NCI-H774 (cell line): ENCODE measurements around the gene ITM2C.

Source experiments
- DNase-seq: peaks from one replicate; lab custom pipeline; 2025; lab: John Stamatoyannopoulos, UW

ITM2C gene

GRCh38 chr2:230872968-230873660 is 8.4 kb downstream of the ITM2C start:
- DNase-seq = no peak

DNA sequence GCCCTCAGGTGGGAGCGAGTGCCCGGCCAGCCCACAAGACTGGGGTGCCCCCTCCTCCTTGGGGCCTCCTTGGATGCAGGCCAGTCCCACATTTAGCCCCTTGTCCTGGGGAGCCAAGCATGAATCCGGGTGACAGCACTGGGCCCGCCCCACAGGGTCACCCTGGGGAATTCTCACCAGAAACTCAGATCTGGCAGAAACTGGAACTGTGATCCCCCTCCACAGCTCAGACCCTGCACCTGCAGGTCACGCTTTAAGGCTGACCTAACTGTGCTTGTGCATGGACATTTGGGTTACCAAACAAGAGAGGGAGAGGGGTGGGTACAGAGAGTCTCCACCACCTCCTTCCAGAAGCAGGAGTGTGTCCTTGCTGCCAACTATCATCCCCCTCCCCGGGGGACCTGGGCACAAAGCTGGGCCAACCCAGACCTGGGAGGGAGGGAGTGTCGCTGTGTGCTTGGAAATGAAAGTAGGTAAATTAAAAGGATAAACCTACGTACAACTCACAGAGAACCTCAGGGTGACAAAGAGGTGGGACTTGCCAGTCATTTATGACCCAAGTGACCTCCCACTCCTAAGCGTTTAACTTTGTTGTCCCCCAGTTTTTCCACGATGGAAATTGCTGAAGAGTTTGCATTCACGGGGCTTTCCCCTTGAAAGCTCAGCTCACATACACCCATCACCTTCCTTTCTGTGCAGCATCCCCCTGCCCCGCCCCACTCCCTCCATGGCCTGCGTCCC is 9.1 kb downstream of the ITM2C start:
- no peak for DNase-seq

GRCh38 chr2:230874456-230874855 is 9.7 kb downstream of the ITM2C start:
- no peak for DNase-seq

GRCh38 chr2:230874876-230875275 is 10.1 kb downstream of the ITM2C start:
- DNase-seq = no peak

GRCh38 chr2:230875347-230876315 is 10.9 kb downstream of the ITM2C start:
- DNase-seq = no peak

- no peak for DNase-seq
These were observed 12.5 kb downstream of the ITM2C start for GRCh38 chr2:230877116-230877758.

- no peak for DNase-seq
These were observed 13.2 kb downstream of the ITM2C start for GRCh38 chr2:230877759-230878598.

DNA sequence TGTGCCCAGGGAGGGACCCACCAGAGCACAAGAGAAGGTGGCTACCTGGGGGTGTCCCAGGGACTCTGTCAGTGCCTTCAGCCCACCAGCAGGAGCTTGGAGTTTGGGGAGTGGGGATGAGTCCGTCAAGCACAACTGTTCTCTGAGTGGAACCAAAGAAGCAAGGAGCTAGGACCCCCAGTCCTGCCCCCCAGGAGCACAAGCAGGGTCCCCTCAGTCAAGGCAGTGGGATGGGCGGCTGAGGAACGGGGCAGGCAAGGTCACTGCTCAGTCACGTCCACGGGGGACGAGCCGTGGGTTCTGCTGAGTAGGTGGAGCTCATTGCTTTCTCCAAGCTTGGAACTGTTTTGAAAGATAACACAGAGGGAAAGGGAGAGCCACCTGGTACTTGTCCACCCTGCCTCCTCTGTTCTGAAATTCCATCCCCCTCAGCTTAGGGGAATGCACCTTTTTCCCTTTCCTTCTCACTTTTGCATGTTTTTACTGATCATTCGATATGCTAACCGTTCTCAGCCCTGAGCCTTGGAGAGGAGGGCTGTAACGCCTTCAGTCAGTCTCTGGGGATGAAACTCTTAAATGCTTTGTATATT is 14.0 kb downstream of the ITM2C start:
- no peak for DNase-seq

- no peak for DNase-seq
These were observed 14.6 kb downstream of the ITM2C start for GRCh38 chr2:230879271-230879882.

DNA sequence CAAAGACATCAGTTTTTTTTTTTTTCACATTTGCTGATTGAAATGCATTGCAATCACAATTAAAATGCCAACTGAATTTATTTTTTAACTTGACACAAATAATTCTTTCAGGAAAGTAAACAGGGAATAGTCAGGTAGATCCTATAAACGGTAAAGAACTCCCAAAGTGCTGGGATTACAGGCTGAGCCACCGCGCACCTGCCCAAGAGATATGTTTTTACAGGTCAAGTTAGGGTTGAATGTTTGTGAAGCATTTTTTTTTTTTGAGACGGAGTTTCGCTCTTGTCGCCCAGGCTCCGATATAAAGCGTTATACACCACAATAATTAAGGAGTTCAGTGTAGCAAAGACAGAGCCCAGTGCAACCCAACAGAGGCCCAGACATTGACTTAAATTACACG is 15.1 kb downstream of the ITM2C start:
- no peak for DNase-seq

GRCh38 chr2:230881840-230882239 is 17.1 kb downstream of the ITM2C start:
- DNase-seq = no peak

DNA sequence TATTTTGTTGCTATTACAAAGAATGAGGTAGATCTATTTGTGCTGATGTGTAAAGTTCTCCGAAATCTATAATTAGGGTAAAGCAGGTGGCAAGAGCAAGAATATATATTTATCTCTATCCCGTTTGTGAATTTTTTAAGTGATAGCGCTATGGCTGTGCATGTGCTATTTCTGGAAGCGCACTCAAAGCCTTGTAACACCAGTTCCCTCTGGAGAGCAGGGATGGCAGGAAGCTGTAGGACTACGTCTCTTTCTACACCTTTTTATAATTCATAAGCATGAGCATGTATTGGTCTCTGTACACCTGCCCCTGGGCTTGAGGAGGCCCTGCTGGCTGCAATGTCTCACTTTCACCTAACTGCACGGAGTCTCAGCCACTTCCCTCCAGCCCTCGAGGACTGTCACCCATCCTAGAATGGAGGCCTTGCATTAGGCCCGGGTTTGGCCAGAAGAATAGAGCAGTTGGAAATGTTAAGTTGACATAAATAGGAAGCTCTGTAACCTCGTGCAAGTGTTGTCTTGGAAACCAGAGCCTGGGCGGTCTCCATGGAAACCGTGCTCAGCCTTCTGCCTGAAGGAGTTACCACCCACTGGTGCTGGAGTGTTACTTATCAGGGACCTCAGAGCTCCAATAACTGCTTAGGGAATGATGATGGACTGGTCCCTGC is 20.9 kb downstream of the ITM2C start:
- no peak for DNase-seq

DNA sequence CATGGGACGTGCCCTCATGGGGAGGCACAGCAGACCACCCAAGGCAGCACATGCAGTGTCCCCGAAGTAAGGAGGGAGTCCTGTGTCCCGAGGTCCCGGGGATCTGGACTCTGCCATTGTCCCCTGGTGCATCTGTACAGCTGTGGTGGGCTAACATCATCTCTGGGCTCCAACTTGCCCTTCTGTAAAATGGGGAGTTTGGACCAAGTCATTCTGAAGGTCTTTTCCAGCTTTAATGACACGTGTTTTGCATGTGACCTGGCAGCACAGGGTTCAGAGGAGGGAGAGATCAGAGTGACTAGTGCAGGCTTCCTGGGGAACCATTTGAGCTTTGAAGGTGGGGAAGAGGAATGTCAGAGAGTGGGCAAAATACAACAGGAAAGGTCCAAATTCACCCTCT is 21.5 kb downstream of the ITM2C start:
- DNase-seq = no peak

GRCh38 chr2:230886671-230887071 is 21.9 kb downstream of the ITM2C start:
- no peak for DNase-seq

DNA sequence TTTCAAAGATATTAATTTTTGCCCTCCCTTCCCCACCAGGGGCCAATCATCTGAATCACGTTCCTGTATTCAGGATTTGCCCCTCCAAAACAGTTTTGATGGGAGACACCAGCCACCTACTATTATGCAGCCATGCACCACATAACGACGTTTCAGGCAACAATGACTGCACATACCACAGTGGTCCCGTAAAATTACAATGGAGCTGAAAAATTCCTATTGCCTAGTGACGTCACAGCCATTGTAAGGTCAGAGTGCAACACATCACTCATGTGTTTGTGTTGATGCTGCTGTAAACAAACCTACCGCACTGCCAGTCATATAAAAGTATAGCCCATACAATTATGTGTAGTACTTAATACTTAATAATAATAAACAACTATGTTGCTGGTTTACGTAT is 22.6 kb downstream of the ITM2C start:
- no peak for DNase-seq

GRCh38 chr2:230888824-230889400 is 24.2 kb downstream of the ITM2C start:
- no peak for DNase-seq

DNA sequence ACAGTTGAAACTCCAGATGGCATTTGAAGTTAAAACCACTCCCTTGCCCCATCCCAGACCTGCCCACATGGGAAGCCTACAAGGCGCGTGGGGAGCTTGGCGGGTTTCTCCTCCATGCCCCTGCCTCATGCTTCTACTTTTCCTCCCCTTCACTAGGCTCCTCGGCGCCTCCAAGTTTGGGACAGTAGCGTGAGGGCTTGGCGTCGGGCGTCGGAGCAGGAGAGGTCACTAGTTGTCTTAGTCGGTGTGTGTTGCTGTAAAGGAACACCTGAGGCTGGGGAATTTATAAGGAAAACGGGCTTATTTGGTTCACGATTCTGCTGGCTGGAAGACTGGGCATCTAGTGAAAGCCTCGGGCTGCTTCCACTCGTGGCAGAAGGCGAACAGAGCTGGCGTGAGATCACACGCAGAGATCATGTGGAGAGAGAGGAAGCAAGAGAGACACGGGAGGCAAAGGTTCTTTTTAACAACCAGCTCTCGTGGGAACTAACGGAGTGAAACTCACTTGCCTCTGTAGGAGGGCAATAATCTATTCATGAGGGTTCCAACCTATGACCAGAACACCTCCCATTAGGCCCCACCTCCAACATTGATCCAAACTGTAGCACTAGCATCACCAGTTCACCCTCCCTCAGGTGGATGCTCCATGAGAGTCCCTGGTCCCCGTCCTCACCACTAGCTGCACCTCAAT is 25.3 kb downstream of the ITM2C start:
- no peak for DNase-seq

GRCh38 chr2:230890646-230891045 is 25.9 kb downstream of the ITM2C start:
- no peak for DNase-seq

DNA sequence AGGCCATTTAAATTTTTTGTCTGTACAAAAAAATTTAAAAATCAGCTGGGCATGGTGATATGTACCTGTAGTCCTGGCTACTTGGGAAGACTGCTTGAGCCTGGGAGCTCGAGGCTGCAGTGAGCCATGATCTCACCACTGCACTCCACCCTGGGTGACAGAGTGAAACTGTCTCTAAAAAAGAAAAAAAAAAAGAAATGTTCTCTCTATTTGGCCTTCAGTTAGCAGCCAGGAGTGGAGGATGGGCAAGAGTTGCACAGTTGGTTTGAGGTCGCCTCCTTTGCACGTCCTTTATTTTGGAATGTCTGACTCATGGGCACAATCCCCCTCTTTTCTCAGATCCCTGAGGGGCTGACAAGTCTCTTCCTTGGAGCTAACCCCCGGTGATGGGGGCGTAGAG is 26.3 kb downstream of the ITM2C start:
- DNase-seq = no peak
